ENCODE measurements around the gene EFL1.
A peak's percentile ranks its signal among the peaks of the same experiment; 100 is the strongest.

DNA sequence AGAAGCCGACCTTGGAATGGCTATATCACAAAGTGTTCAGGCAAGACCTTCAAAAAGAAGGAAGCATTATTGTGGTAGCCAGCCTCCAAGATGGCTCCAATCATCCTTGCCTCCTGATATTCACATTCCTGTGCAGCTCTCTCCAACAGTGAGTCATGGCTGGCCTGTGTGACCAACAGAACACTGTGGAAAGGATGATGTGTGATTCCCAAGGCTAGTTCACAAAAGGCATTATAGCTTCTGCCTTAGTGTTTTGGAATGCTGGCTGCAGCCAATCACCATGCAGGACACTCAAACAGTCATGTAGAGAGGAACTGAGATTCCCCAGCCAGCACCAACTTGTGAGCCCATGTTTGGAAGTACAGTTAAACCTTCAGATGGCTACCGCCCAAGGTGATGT lies 102.6 kb downstream of the EFL1 start:
- TF ChIP-seq CTCF (IDR thresholded peaks at IDR 0.05; ENCODE audit: extremely low read depth in 1 of 2, insufficient read depth in 1 of 2, low read depth in 1 of 2, low read length in 2 of 2) (no peak), EZH2 (IDR thresholded peaks at IDR 0.05; ENCODE audit: borderline replicate concordance, low read depth, low read length, severe bottlenecking) (no peak), POLR2A (IDR thresholded peaks at IDR 0.05; ENCODE audit: low read depth, low read length) (no peak), POLR2AphosphoS5 (IDR thresholded peaks at IDR 0.05; ENCODE audit: insufficient read depth, low read depth, low read length) (no peak), FOS (IDR thresholded peaks at IDR 0.05; ENCODE audit: borderline replicate concordance, insufficient read depth, low read length) (peak; percentile 94), MYC (IDR thresholded peaks at IDR 0.05; ENCODE audit: low read depth, low read length) (no peak), GATA2 (IDR thresholded peaks at IDR 0.05; ENCODE audit: insufficient read depth, insufficient read length, low read depth, low read length) (no peak), JUN (IDR thresholded peaks at IDR 0.05; ENCODE audit: borderline replicate concordance, insufficient read depth, insufficient read length, low read depth) (no peak)
- TF ChIP-seq, protein P1, sequence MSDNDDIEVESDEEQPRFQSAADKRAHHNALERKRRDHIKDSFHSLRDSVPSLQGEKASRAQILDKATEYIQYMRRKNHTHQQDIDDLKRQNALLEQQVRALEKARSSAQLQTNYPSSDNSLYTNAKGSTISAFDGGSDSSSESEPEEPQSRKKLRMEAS (IDR thresholded peaks at IDR 0.05; ENCODE audit: insufficient read depth, insufficient read length): no peak

Measured in endothelial cell of umbilical vein (primary cell).